Kidney epithelial cell (primary cell): ENCODE data around the gene TRPM4. TPM values are rescaled to one million over a fixed set of nuclear protein-coding genes. Genes with fewer than 3 reads are reported as not detected.

Experiments used
- DNase-seq: peaks from one replicate; pipeline ENCODE4 v3.0.0-alpha.2; 2010; ENCODE audit warnings: low read depth
- H3K27me3 ChIP-seq: 2 replicates; pipeline ENCODE4 v1.6.0; 2011; ENCODE audit warnings: low read length; ENCODE audit not compliant: control insufficient read depth, insufficient read depth
- H3K36me3 ChIP-seq: 2 replicates; pipeline ENCODE4 v1.5.1; 2011; ENCODE audit warnings: low read length; ENCODE audit not compliant: control insufficient read depth, insufficient read depth
- H3K4me3 ChIP-seq: 2 replicates; pipeline ENCODE4 v1.5.1; 2011; ENCODE audit warnings: low read depth, mild to moderate bottlenecking, control low read depth, low read length
- total RNA-seq: library from RNA; depleted of rRNA; stranded (reverse); fragments of >200 nt; gene quantifications from 2 replicates; pipeline ENCODE4 v1.2.3, GENCODE V29; 2015
- TF ChIP-seq, protein P1 (sequence below): IDR thresholded peaks from 2 replicates; pipeline ENCODE4 v1.5.1; 2011; ENCODE audit warnings: mild to moderate bottlenecking, moderate library complexity, low read length, control low read depth, inconsistent platforms; ENCODE audit not compliant: insufficient read depth, poor library complexity, severe bottlenecking

Gene TRPM4
- total RNA-seq, 1 donor from 2014 or later: 13.5 TPM

DNA sequence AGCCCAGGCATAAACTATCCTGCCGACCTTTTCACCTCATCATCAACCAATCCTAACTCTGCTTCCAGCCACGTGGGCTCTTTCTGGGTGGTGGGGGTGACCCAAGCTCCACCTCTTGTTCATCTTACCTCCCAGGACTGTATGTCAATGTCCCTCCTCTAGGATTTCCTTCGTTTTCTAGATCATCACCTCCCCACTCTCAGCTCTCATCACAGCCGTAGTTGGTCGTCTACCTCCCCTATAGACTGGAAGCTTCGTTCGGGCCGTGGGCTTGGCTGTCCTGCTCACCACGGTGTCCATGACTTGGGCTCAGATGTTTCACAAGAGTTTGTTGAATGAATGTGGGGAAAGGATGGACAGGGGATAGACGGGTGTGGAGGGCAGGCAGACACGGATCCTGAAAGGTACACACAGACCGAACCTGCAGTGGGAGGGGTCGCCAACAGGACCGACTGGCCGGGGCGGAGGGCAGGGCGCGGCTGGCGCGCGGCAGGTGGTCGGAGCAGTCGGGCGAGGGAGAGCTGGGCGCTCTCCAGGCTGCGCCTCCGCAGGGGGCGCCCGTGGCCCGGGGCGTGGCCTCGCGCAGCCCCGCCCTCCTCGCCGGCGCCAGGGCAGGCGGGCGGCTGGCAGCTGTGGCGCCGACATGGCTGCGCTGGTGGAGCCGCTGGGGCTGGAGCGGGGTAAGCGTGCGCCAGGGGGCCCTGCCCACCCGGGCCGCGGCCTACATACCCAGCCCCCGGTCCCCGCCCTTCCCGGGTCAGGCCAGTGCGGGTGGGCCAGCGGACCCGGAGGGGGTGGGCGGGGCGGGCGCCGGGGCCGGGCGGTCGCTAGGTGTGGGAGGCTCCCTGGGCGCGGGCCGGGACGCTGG, 43.6 kb upstream of the TRPM4 start, which contains the start of gene LIN7B:
Gene LIN7B (plus strand): TSS at position 609 of the 868 bp plus-strand sequence. CDS start 35 bp downstream, at position 644.
- no peaks in the 10 kb centered on the region for H3K27me3 ChIP-seq
- DNase-seq: no peak

DNA sequence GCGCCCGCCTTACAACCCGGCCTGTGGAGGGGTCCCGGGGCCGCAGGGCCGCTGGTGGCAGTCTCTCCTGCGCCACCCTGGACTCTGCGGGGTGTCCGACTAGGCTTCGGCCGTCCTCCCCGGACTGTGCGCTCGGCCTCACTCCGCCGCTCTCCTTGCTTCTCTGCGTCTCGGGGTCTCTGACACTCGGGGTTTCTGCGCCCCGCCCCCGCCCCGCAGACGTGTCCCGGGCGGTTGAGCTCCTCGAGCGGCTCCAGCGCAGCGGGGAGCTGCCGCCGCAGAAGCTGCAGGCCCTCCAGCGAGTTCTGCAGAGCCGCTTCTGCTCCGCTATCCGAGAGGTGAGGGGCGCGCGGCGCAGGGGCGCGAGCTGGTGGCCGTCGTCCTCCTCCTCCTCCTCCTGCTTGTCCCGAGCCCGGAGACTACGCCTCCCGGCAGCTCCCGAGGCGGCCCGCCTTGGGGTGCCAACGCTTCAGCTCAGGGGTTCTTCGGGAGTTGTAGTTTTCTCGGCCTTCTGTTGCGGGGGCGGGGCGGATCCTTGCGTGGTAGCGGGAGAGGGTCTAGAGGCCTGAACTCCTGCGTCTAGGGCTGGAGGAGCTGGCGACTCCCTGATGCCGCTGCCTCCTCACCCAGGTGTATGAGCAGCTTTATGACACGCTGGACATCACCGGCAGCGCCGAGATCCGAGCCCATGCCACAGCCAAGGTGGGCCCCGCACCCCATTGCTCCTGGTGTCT, 42.8 kb upstream of the TRPM4 start:
- Histone ChIP-seq H3K27me3 (peaks cover 5% of the 10 kb centered on the region), H3K36me3 (peaks cover 1% of the 10 kb centered on the region), H3K4me3 (peak overlapping the region; percentile 49)
- DNase-seq: no peak
- TF ChIP-seq, protein P1, sequence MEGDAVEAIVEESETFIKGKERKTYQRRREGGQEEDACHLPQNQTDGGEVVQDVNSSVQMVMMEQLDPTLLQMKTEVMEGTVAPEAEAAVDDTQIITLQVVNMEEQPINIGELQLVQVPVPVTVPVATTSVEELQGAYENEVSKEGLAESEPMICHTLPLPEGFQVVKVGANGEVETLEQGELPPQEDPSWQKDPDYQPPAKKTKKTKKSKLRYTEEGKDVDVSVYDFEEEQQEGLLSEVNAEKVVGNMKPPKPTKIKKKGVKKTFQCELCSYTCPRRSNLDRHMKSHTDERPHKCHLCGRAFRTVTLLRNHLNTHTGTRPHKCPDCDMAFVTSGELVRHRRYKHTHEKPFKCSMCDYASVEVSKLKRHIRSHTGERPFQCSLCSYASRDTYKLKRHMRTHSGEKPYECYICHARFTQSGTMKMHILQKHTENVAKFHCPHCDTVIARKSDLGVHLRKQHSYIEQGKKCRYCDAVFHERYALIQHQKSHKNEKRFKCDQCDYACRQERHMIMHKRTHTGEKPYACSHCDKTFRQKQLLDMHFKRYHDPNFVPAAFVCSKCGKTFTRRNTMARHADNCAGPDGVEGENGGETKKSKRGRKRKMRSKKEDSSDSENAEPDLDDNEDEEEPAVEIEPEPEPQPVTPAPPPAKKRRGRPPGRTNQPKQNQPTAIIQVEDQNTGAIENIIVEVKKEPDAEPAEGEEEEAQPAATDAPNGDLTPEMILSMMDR: no peak

More for the DNA sequence above, 43.6 kb upstream of the TRPM4 start, which contains the start of gene LIN7B:
- TF ChIP-seq, protein P1: no peak
- Histone ChIP-seq H3K4me3 (peak within 1 kb of the TSS; percentile 49), H3K36me3 (peaks cover 1% of the 10 kb centered on the region)

DNA sequence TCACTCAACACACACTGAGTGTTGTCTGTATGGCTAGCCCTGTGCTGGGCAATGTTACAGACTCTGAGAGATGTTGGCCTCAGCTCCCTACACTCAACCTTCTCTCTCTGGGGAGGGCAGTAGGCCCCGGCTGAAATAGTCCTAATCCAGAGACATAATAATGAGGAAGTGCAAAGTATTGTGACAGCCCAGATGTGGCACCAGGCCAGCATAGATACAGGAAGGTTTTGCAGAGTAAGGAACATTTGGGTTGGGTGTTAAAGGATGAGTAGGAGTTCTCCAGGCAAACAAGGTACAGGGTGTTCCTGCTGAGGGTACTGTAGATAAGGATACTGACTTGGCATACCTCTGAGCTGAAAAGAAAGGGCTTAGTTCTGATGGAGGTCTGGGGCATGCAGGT, 41.0 kb upstream of the TRPM4 start:
- Histone ChIP-seq H3K4me3 (no peak overlapping the region), H3K36me3 (peaks cover under 1% of the 10 kb centered on the region), H3K27me3 (peaks cover 17% of the 10 kb centered on the region)
- TF ChIP-seq, protein P1: no peak
- no peak for DNase-seq

DNA sequence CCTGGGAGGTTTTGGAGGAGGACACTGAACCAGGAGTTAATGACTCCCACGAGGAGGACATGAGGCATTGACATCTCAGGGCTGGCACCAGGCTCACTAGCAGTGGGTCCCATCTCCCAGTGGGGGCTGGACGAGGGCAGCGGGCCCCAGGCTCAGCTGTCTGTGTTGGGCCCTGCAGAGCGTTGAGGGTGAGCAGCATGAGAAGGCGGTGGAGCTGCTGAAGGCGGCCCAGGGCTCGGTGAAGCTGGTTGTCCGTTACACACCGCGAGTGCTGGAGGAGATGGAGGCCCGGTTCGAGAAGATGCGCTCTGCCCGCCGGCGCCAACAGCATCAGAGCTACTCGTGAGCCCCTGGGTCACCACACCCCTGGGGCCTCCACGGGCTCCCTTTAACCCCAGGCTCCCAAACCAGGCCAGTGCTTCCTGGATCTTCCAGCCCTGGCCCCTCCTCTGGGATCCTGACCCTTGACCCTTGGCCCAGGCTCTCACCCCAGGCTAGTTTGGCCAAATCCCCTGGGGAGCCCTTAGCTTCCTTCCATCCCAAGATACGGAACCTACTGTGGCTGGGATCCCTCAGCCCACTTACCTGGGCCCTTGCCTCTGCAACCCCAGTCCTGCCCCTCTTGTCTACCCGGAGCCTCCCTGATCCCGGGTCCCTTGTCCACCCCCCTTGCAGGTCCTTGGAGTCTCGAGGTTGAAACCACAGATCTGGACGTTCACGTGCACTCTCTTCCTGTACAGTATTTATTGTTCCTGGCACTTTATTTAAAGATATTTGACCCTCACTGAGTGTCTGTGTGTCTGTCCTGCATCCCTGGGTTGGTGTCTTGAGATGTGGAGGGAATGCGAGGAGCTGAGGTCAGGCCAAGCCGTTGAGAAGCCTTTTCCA, 39.7 kb upstream of the TRPM4 start:
- H3K36me3 ChIP-seq: no peaks in the 10 kb centered on the region
- DNase-seq: no peak
- TF ChIP-seq, protein P1: no peak
- H3K27me3 ChIP-seq: peaks cover 17% of the 10 kb centered on the region
- peak overlapping the region; percentile 56 for H3K4me3 ChIP-seq

DNA sequence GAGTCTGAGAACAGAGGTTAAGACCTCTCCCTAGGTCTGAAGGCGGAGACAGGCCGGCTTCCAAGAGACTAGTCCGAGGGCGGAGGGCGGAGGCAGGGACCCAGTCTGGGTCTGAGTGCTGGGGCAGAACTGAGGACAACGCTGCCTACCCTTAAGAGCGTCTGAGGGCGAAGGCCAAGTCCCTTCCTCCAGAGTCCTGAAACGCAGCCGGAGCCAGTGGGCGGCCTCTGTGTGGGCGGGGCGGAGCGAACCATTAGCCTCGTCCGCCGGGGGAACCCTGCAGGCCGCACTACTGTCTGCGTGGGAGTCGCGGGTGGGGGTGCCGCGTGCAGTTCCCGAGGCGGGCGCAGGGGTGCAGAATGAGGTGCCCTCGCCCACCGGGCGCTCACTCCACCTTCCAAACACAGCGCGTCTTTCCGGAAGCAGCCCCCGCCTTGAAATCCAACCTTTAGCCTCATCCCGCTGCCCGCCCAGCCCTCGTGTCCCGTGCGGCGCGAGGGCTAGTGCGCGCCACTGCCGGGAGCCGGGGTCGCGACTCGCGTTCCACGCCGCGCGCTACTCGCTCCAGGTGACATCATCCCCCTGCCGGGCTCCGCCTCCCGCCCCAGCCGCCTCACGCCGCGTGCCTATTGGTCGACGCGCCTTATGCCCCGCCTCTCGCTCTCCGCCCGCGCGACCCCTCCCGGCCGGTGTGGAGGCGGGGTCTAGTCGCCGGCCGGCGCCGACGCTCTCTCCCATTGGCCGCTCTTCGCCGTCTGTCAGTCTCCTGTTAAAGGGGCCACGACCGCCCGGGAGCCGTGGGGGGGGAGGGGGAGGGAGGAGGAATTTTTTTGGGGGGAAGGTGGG, 38.8 kb upstream of the TRPM4 start, which contains the start of gene C19orf73:
Gene C19orf73 (minus strand): TSS at position 579 of the 846 bp plus-strand sequence. CDS start 121 bp downstream, at position 458.
- H3K4me3 ChIP-seq: peak within 1 kb of the TSS; percentile 56
- H3K27me3 ChIP-seq: peaks cover 17% of the 10 kb centered on the region
- peak; percentile 54 for DNase-seq
- H3K36me3 ChIP-seq: no peaks in the 10 kb centered on the region
- TF ChIP-seq, protein P1: no peak
